HepG2 (cell line): ENCODE measurements around the gene MED25.

Experiments
- BCL6 ChIP-seq: IDR thresholded peaks from 2 replicates; pipeline ENCODE4 v1.6.1; 2016; ENCODE audit warnings: missing genetic modification reagents, missing compliant biosample characterization
- BHLHE40 ChIP-seq: IDR thresholded peaks from 2 replicates; pipeline ENCODE4 v1.6.1; 2011; ENCODE audit warnings: low read length, improper control_type of control experiment
- CTCF ChIP-seq: sonication (generic); formaldehyde crosslinking; IDR thresholded peaks from 2 replicates; pipeline ENCODE4 v1.5.0; 2020; ENCODE audit warnings: mild to moderate bottlenecking, missing genetic modification reagents, moderate library complexity
- ELF4 ChIP-seq: sonication (generic); formaldehyde crosslinking; IDR thresholded peaks from 2 replicates; pipeline ENCODE4 v1.5.0; 2020; ENCODE audit warnings: missing genetic modification reagents, mild to moderate bottlenecking, moderate library complexity, borderline replicate concordance
- FOXJ3 ChIP-seq: sonication (generic); formaldehyde crosslinking; IDR thresholded peaks from 2 replicates; pipeline ENCODE4 v1.4.0; 2020; ENCODE audit warnings: missing genetic modification reagents, mild to moderate bottlenecking, borderline replicate concordance
- IRF2 ChIP-seq: IDR thresholded peaks from 2 replicates; pipeline ENCODE4 v1.6.1; 2018; ENCODE audit warnings: missing genetic modification reagents, missing compliant biosample characterization
- SNRNP70 ChIP-seq: fragments of 200-400 bp; formaldehyde crosslinking; IDR thresholded peaks from 2 replicates; pipeline ENCODE4 v1.6.1; 2017; ENCODE audit warnings: mild to moderate bottlenecking, low read depth, low read length, moderate library complexity
- ZNF737 ChIP-seq: sonication (generic); formaldehyde crosslinking; IDR thresholded peaks from 2 replicates; pipeline ENCODE4 v1.5.0; 2020; ENCODE audit warnings: missing genetic modification reagents, mild to moderate bottlenecking, borderline replicate concordance

GRCh38 chr19:49858088-49858985, 40.2 kb downstream of the MED25 start:
- TF ChIP-seq BHLHE40: no peak
- TF ChIP-seq ZNF737 (CRISPR knock-in tag): no peak
- TF ChIP-seq CTCF (CRISPR knock-in tag): no peak
- TF ChIP-seq ELF4 (CRISPR knock-in tag): no peak
- no peak for TF ChIP-seq IRF2 (CRISPR knock-in tag)
- TF ChIP-seq SNRNP70: no peak
- no peak for TF ChIP-seq FOXJ3 (CRISPR knock-in tag)
- TF ChIP-seq BCL6: no peak
